Activated CD4-positive, alpha-beta T cell treated with anti-CD3 and anti-CD28 coated beads for 4 hours (primary cell): ENCODE results near the gene FUZ.
A peak's percentile ranks its signal among the peaks of the same experiment; 100 is the strongest.

ENCODE experiments used
- DNase-seq, 2 donors: peaks; one replicate each; pipeline ENCODE4 v3.0.0-alpha.2; 2020

The FUZ gene

GRCh38 chr19:49776371-49776764 lies 36.7 kb downstream of the FUZ start:
- no peak for DNase-seq

GRCh38 chr19:49775742-49776370 lies 37.2 kb downstream of the FUZ start:
- no peak for DNase-seq

- no peak for DNase-seq
Measured at GRCh38 chr19:49774969-49775368, 38.1 kb downstream of the FUZ start.

GRCh38 chr19:49773663-49774350 lies 39.3 kb downstream of the FUZ start:
- DNase-seq, result no peak

GRCh38 chr19:49772850-49773432 lies 40.2 kb downstream of the FUZ start:
- DNase-seq, result no peak

- DNase-seq, result no peak
Measured at GRCh38 chr19:49771674-49772139, 41.4 kb downstream of the FUZ start.

GRCh38 chr19:49770529-49770928 lies 42.6 kb downstream of the FUZ start:
- no peak for DNase-seq

GRCh38 chr19:49767967-49768581 lies 45.0 kb downstream of the FUZ start:
- no peak for DNase-seq

- DNase-seq, result no peak
Measured at GRCh38 chr19:49767381-49767780, 45.7 kb downstream of the FUZ start.

- DNase-seq, result no peak
Measured at GRCh38 chr19:49766930-49767299, 46.2 kb downstream of the FUZ start, which contains the start of gene AP2A1. Gene AP2A1 (plus strand): TSS chr19:49767001. CDS start chr19:49767134, 133 bp downstream.

- peak; percentile 98 to 99 for DNase-seq
Measured at GRCh38 chr19:49766007-49766929, 46.8 kb downstream of the FUZ start.

GRCh38 chr19:49764341-49764740 lies 48.8 kb downstream of the FUZ start:
- DNase-seq, result no peak

GRCh38 chr19:49763230-49763629 lies 49.9 kb downstream of the FUZ start, which contains the start of gene TSKS:
Gene TSKS (minus strand): TSS chr19:49763306. CDS start chr19:49763247, 59 bp downstream.
- DNase-seq, result no peak

GRCh38 chr19:49761625-49762311 lies 51.3 kb downstream of the FUZ start:
- peak in 1 of 2 donors; percentile 14 for DNase-seq

GRCh38 chr19:49761249-49761624 lies 51.9 kb downstream of the FUZ start:
- no peak for DNase-seq

GRCh38 chr19:49758292-49758691 lies 54.8 kb downstream of the FUZ start:
- no peak for DNase-seq
